Measurements from ENCODE around the gene SLC35E2B.
"Not testable (repeated sequence)": the region's sequence is repeated elsewhere in the genome, so short reads cannot be mapped to it uniquely, and the experiment has no call there.

SLC35E2B gene

DNA sequence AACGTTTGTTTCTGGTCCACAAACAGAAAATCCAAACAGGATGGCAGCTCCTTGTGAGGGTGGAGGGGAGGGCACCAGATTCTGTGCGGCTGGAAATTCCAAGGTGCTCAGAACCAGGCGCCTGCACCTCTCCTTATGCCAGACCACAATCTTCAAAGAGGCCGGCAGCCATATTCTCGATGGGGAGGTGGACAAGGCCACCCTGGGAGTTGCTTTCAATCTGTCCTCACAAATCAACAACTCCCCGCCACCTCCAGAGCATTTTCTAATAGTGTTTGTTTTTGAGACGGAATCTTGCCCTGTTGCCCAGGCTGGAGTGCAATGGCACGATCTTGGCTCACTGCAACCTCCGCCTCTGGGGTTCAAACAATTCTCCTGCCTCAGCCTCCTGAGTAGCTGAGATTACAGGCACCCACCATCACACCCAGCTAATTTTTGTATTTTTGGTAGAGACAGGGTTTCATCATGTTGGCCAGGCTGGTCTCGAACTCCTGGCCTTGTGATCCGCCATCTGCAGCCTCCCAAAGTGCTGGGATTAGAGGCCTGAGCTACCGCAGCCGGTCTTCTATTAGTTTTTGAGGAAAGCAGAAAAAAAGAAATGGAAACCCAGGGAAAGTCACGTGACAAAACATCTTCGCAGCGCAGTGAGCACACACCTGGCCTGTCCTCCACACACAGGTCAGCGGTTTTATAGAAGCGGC is 36.7 kb upstream of the SLC35E2B start:
- not testable (repeated sequence) for H3K4me2 ChIP-seq; H4K20me1 ChIP-seq (ENCODE audit: insufficient read depth); H3K79me2 ChIP-seq (ENCODE audit: insufficient read depth, low read depth); H3K4me3 ChIP-seq (IDR thresholded peaks at IDR 0.05; ENCODE audit: insufficient read depth, low read depth, low read length); H3K27ac ChIP-seq; H3K4me1 ChIP-seq (ENCODE audit: low read depth, poor library complexity, severe bottlenecking); H3K36me3 ChIP-seq (ENCODE audit: insufficient read depth); H3K9ac ChIP-seq; H3K27me3 ChIP-seq (ENCODE audit: insufficient read depth, low read depth); H2AFZ ChIP-seq (ENCODE audit: low read depth)

DNA sequence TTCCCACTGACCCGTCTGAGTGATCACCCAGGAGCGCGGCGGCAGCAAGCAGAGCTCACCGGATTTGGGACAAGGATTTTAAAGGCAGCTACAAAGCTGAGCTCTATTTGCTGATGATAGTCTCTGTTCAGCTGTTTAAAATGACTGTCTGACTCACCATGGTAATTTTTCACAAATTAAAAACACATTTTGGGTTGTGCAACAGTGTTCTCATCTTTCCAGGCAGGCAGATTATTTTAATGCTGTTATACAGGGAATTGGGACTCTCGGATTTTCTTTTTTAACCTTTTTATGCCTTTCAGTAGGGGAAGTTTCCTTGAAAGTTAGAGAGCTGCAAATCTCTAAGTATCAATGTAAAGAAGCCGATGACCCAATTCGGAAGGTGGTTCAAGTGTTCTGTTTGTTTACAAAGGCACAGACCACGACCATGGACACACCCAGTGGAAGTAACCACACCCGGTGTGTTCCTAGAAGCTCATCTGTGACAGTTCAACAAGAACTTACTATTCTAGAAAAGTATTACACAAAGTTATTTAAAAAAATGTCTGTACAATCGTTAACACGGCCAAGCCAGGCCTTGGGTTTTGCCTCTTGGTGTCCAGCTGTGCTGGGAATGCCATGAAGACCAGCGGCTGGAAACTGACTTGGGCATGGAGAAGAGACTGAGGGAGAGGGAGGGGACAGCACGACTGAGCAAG is 35.9 kb upstream of the SLC35E2B start:
- not testable (repeated sequence) for H3K4me3 ChIP-seq (IDR thresholded peaks at IDR 0.05; ENCODE audit: insufficient read depth, low read depth, low read length); H3K9ac ChIP-seq; H3K27me3 ChIP-seq (ENCODE audit: insufficient read depth, low read depth); H4K20me1 ChIP-seq (ENCODE audit: insufficient read depth); H3K79me2 ChIP-seq (ENCODE audit: insufficient read depth, low read depth); H3K36me3 ChIP-seq (ENCODE audit: insufficient read depth); H2AFZ ChIP-seq (ENCODE audit: low read depth); H3K4me1 ChIP-seq (ENCODE audit: low read depth, poor library complexity, severe bottlenecking); H3K27ac ChIP-seq; H3K4me2 ChIP-seq

DNA sequence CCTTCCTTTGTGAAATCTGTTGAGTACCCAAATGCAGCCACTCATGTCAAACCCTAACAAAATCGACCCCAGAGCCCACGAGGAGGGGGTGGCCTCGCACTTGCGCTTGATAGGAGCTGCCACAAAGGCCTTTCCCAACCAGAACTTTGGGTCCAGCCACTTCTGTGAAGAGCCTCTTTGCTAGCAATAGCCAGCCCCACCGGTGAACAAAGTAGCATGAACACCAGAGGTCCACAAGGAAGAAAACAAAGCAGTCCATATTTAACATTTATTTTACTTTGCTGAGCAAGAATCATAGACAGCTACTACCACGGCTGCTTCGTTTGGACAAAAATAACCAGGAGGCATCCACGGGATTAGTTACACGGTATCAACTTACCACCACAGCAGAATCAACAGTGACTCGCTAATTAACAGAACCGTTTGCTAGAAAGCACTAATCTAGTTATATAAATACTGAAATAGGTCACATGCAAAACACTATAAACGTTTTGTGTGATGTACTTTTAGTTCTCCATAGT is 34.6 kb upstream of the SLC35E2B start:
- not testable (repeated sequence) for H2AFZ ChIP-seq (ENCODE audit: low read depth); H3K36me3 ChIP-seq (ENCODE audit: insufficient read depth); H3K9ac ChIP-seq; H3K4me2 ChIP-seq; H3K4me3 ChIP-seq (IDR thresholded peaks at IDR 0.05; ENCODE audit: insufficient read depth, low read depth, low read length); H3K27ac ChIP-seq; H3K4me1 ChIP-seq (ENCODE audit: low read depth, poor library complexity, severe bottlenecking); H3K27me3 ChIP-seq (ENCODE audit: insufficient read depth, low read depth); H4K20me1 ChIP-seq (ENCODE audit: insufficient read depth); H3K79me2 ChIP-seq (ENCODE audit: insufficient read depth, low read depth)

DNA sequence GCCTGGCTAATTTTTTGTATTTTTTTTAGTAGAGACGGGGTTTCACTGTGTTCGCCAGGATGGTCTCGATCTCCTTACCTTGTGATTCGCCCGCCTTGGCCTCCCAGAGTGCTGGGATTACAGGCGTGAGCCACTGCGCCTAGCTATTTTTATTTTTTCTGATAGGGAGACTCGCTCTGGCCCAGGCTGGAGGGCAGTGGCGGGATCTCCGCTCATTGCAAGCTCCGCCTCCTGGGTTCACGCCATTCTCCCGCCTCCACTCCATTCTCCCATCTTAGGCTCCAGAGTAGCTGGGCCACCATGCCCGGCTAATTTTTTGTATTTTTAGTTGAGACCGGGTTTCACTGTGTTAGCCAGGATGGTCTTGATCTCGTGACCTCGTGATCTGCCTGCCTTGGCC is 33.5 kb upstream of the SLC35E2B start:
- not testable (repeated sequence) for H3K27ac ChIP-seq; H3K9ac ChIP-seq; H3K79me2 ChIP-seq (ENCODE audit: insufficient read depth, low read depth); H3K4me2 ChIP-seq; H3K27me3 ChIP-seq (ENCODE audit: insufficient read depth, low read depth); H3K36me3 ChIP-seq (ENCODE audit: insufficient read depth); H4K20me1 ChIP-seq (ENCODE audit: insufficient read depth); H3K4me1 ChIP-seq (ENCODE audit: low read depth, poor library complexity, severe bottlenecking); H3K4me3 ChIP-seq (IDR thresholded peaks at IDR 0.05; ENCODE audit: insufficient read depth, low read depth, low read length); H2AFZ ChIP-seq (ENCODE audit: low read depth)

DNA sequence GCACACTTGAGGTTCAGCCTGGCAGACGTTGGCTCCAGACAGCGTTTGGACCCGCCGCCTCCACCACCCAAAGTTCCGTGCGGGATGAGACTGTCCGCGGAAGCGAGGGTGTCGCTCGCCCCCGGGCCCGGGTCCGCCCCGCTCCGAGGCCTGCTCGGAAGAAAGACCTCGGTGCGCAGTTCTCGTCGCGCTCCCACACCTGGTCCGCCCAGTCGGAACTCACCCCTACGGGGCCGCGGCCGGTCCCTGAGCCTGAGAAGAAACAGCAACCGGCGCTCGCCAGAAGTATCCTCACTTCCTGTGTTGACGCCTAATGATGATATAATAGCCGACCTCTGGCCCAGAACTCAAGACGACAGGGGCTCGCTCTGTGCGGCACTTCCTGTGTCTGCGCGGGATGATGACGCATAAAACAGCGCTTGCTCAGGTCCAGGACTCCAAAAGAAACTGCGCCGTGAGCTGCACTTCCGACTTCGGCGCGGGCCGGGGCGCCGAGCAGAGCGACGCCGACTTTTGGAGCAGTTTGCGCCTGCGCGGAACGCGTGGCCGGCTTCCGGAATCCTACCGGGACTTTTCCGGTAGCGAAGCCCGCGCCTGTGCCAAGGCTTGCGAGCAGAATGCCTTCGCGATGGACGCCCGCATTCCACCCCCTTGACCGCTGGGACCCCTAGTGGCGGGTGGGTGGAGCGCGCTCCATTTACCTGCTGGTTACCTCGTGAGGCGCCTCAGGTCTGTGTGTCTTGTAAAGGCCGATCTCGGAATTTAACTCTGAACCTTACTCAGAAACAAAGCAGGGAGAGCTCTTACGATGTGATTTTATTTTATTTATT is 31.7 kb upstream of the SLC35E2B start, which contains the start of gene CDK11A:
CDK11A (minus strand) TSS at position 323 of the 830 bp plus-strand sequence. CDS start 1,539 bp downstream, outside the sequence.
- not testable (repeated sequence) for H3K79me2 ChIP-seq (ENCODE audit: insufficient read depth, low read depth); H3K4me1 ChIP-seq (ENCODE audit: low read depth, poor library complexity, severe bottlenecking); H3K4me3 ChIP-seq (IDR thresholded peaks at IDR 0.05; ENCODE audit: insufficient read depth, low read depth, low read length); H4K20me1 ChIP-seq (ENCODE audit: insufficient read depth); H3K36me3 ChIP-seq (ENCODE audit: insufficient read depth); H3K27me3 ChIP-seq (ENCODE audit: insufficient read depth, low read depth)
- Histone ChIP-seq H3K4me2 (peak within 1 kb of the TSS; percentile 36; the same call in 1 of the 2 replicates), H2AFZ (ENCODE audit: low read depth) (peak within 1 kb of the TSS; percentile 42; the same call in 1 of the 2 replicates), H3K27ac (peak within 1 kb of the TSS; percentile 57), H3K9ac (peak within 1 kb of the TSS; percentile 53; the same call in 1 of the 2 replicates)
- TF ChIP-seq, protein P1, sequence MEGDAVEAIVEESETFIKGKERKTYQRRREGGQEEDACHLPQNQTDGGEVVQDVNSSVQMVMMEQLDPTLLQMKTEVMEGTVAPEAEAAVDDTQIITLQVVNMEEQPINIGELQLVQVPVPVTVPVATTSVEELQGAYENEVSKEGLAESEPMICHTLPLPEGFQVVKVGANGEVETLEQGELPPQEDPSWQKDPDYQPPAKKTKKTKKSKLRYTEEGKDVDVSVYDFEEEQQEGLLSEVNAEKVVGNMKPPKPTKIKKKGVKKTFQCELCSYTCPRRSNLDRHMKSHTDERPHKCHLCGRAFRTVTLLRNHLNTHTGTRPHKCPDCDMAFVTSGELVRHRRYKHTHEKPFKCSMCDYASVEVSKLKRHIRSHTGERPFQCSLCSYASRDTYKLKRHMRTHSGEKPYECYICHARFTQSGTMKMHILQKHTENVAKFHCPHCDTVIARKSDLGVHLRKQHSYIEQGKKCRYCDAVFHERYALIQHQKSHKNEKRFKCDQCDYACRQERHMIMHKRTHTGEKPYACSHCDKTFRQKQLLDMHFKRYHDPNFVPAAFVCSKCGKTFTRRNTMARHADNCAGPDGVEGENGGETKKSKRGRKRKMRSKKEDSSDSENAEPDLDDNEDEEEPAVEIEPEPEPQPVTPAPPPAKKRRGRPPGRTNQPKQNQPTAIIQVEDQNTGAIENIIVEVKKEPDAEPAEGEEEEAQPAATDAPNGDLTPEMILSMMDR (conservative IDR thresholded peaks at IDR 0.05; ENCODE audit: low read depth, low read length), result peak; percentile 37; the same call in 1 of the 2 replicates

- Histone ChIP-seq H3K36me3 (ENCODE audit: insufficient read depth) (peaks cover 6% of the 10 kb centered on the region; the same call in 1 of the 2 replicates), H3K79me2 (ENCODE audit: insufficient read depth, low read depth) (0 out of 2 replicates have a peak, but pooled peaks cover 6% of the 10 kb centered on the region), H3K27me3 (ENCODE audit: insufficient read depth, low read depth) (no peaks in the 10 kb centered on the region), H3K4me3 (IDR thresholded peaks at IDR 0.05; ENCODE audit: insufficient read depth, low read depth, low read length) (no peak overlapping the region), H3K4me1 (ENCODE audit: low read depth, poor library complexity, severe bottlenecking) (peaks cover 5% of the 10 kb centered on the region), H3K4me2 (no peak overlapping the region), H3K9ac (no peak overlapping the region), H3K27ac (no peak overlapping the region), H4K20me1 (ENCODE audit: insufficient read depth) (no peaks in the 10 kb centered on the region), H2AFZ (ENCODE audit: low read depth) (no peak overlapping the region)
- TF ChIP-seq, protein P1 (conservative IDR thresholded peaks at IDR 0.05; ENCODE audit: low read depth, low read length), result no peak
Observed at GRCh38 chr1:1721201-1721600, 28.6 kb upstream of the SLC35E2B start.

DNA sequence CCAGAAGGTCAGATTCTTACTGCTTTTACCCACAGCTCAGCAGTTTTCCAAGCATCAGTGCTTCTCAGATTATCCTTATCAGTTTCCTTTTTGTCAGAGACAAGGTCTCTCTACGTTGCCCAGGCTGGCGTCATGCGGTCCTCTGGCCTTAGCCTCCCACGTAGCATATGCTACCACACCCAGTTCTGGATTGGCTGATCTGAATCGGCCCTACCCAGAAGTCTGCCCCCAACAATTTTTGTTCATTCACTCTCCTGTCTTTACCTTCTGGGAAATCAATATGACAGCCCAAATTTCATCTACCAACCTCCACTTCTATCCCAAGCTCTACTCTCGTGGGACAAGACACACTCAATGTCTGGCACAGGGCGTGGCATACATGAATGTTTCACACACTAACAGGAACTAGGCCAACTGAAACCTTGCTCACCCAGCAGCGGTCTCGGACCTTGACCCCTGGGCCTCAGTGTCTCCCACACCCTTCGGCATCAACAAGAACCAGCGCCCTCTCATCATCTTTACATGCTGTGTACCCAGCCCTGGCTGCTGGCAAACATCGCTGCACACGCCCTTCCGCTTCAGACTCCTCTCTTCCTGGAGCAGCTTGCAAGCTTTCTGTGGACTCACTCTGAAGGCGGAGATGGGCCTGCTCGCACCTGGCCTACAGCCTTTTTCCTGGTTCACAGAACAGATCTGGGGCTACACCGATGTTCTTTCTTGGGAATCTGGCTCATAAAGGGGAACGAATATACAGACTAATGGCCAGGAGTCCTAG is 22.7 kb upstream of the SLC35E2B start:
- H3K79me2 ChIP-seq (ENCODE audit: insufficient read depth, low read depth); H3K36me3 ChIP-seq (ENCODE audit: insufficient read depth); H3K27me3 ChIP-seq (ENCODE audit: insufficient read depth, low read depth); H3K27ac ChIP-seq; H3K4me3 ChIP-seq (IDR thresholded peaks at IDR 0.05; ENCODE audit: insufficient read depth, low read depth, low read length); H3K4me1 ChIP-seq (ENCODE audit: low read depth, poor library complexity, severe bottlenecking); H4K20me1 ChIP-seq (ENCODE audit: insufficient read depth); H2AFZ ChIP-seq (ENCODE audit: low read depth); H3K4me2 ChIP-seq; H3K9ac ChIP-seq: not testable (repeated sequence)
